OCI-LY3 (cell line): ENCODE measurements around the gene IL17RB.

Experiments used
- CTCF ChIP-seq: fragments of 200-600, 300-600 bp; sonication (generic); IDR thresholded peaks from 2 replicates; pipeline ENCODE4 v1.5.1; 2014; ENCODE audit warnings: antibody characterized with exemption, low read length, low read depth
- EZH2phosphoT487 ChIP-seq: fragments of 200-600 bp; shearing (Covaris generic); IDR thresholded peaks from 2 replicates; pipeline ENCODE4 v1.6.1; 2018; ENCODE audit warnings: antibody characterized with exemption, mixed run types, low read depth

- TF ChIP-seq CTCF (no peak), EZH2phosphoT487 (no peak)
Observed at GRCh38 chr3:53824795-53825194, 21.6 kb upstream of the IL17RB start.
